NCI-H345 (cell line): ENCODE measurements around the gene ZNF582.
A peak's percentile ranks its signal among the peaks of the same experiment; 100 is the strongest.

Experiments used
- DNase-seq: peaks from one replicate; lab custom pipeline; 2025; lab: John Stamatoyannopoulos, UW

Gene ZNF582

DNA sequence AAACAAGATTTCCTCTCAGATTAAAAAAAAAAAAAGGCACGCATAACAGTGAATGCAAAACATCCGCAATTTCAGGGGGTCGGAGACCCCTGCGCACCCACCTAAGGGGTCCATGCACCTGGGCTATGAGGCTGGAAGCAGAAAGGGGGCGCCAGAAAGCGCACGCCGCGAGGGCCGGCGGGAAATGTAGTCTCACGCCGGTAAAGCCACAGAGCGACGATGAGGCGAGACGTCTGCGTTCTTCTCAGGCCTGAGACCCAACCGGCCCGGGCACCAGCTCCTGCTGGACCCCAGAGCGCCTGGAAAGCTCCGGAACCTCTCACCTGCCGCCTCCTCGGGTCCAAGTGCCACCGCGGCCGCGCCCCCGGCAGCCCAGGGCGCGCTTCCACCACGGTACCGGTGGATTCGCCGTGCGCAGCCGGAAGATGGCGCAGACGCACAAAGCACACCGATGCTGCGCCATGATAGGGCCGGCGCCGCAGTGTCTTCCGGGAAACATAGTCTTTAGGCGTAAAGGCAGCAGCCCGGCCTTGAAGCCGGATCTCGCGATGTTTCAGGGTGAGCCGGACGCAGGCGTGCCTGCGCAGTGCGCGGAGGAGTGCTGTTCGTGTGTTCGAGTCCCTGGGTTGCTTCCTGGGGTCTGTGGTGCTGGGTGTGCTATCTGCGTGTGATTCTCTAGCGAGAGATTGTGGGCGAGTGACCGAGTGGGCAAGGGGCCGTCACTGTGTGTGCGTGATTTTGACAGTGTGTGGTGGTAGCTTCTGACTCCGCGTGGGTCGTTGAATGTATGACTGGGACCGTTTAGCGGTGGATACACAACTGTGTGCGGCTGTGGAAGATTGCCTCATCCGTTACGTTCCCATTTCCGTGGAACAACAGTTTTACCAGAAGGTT lies at the start of gene ZNF582:
TSS of gene ZNF582 (minus strand) at position 416 of the 894 bp plus-strand sequence. CDS start 1,782 bp downstream, outside the sequence.
- peak; percentile 76 for DNase-seq

DNA sequence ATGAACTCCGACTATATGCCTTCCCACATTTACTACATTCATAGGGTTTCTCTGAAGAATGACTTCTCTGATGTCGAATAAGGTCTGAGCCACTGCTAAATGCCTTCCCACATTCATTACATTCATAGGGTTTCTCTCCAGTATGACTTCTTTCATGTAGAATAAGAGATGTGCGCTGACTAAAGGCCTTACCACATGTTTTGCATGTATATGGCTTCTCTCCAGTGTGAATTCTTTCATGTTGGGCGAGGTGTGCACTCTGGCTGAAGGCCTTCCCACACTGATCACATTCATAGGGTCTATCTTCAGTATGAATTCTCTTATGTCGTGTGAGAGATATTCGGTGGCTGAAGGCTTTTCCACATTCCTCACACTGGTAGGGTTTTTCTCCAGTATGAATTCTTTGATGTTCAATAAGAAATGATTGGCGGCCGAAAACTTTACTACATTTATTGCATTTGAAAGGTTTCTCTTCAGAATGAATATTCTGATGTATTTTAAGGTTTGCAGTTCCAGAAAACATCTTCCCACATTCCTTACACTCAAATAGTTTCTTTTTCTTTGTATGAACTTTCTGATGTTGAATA lies 48.0 kb upstream of the ZNF582 start:
- DNase-seq: no peak

DNA sequence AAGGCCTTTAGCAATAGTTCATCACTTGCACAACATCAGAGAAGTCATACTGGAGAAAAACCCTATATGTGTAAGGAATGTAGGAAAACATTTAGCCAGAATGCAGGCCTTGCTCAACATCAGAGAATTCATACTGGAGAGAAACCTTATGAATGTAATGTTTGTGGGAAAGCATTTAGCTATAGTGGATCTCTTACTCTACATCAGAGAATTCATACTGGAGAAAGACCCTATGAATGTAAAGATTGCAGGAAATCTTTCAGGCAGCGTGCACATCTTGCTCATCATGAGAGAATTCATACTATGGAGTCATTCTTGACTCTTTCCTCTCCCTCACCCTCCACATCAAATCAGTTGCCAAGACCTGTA lies 30.6 kb upstream of the ZNF582 start:
- no peak for DNase-seq

DNA sequence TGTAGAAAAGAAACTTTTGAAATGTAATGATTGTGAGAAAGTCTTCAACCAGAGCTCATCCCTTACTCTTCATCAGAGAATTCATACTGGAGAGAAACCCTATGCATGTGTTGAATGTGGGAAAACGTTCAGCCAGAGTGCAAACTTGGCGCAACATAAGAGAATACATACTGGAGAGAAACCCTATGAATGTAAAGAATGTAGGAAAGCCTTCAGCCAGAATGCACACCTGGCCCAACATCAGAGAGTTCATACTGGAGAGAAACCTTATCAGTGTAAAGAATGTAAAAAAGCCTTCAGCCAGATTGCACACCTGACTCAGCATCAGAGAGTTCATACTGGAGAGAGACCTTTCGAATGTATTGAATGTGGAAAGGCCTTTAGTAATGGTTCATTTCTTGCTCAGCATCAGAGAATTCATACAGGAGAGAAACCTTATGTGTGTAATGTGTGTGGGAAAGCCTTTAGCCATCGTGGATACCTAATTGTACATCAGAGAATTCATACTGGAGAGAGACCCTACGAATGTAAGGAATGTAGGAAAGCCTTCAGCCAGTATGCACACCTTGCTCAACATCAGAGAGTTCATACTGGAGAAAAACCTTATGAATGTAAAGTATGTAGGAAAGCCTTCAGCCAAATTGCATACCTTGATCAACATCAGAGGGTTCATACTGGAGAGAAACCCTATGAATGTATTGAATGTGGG lies 30.1 kb upstream of the ZNF582 start:
- no peak for DNase-seq

DNA sequence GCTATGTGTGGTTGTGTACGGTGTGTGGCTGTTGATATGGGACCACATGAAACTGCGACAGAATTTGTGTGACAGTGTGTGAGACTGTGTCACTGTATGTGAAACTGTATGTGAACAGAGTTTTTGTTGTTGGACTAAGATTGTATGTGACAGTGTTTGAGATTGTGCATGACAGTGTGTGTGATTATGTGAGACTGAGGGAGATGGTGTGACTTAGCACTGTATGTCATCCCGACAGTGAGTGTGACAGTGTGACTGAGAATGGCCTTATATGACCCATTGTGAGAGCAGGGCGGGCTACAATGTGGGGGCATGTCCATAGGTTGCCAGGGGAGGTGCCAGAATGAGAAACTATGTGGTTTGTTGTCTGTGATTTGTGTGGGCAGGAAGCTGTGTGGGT lies 11.7 kb upstream of the ZNF582 start:
- DNase-seq: no peak

DNA sequence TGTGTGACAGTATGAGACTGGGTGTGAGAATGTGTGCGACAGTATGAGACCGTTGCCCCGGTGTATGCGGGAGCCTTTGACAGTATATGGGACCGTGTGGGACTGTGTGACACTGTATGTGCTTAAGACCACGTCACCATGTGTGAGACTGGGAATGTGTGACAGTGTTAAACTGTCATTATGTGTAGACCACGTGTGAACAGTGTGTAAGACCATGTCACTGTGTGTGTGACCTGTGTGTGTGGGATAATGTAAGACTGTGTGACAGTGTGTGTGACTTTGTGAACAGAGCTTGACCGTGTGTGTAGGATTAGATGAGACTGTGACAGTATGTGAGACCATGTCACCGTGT lies 11.3 kb upstream of the ZNF582 start:
- no peak for DNase-seq

DNA sequence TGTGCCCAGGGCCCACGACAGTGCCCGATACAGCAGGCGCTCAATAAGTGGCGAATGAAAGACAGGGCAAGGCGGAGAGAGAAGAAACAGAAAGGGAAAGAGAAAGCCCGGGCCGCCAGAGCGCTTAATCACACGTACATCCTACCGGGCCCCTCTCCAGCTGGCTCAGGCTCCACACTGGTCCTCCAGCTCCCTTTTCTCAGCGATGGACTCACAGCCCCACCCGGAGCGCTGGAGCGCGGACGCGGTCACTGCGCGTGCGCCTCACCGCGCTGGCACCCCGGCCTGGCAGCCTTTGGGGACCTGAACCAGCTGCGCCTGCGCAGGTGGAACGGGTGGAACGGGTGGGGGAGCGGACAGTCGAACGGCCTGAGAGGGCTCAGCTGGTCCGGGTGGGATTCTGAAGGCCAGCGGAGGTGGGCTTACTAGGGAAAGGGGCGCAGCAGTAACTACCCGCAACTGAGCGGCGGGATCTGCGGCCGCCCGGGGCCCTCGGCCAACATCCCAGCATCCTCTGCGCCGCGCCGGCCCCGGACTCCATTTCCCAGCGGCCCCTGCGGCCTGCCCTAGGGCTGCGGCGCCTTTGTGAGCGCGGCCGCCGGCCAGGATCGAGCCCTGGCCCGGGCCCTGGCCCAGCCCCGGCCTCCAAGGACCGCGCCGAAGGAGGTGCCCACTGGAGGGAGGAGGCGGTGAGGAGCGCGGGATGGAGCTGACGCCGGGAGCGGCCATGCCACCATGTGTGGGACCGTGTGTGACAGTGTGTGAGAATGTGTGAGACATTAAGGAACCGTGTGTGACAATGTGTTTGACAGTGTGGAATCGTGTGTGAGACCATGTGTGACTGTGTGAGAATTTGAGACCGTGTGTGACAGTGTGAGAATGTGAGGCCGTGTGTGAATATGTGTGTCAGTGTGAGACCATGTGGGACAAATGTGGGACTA lies 10.7 kb upstream of the ZNF582 start, which contains the start of gene ZNF583:
TSS of gene ZNF583 (plus strand) at position 569 of the 941 bp plus-strand sequence. CDS start 2,783 bp downstream, outside the sequence.
- peak; percentile 76 for DNase-seq

DNA sequence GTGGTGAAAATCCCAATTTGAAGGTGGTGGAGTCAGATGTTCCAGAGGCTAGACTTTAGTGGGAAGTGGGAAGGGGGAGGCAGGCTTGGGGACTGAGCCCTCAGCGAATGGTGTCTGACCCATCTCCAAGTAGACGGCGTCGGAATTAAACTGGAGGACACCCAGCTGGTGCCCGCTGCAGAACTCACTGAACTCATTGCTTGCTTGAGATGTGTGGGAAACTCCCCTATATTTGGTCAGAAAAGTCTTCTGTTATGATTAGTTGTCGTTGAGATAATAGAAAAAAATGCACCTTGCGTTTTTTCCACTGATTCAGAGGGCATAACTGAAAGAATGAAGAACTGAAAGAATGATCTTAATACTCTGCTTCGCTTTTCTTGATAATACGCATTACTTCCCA lies 9.9 kb upstream of the ZNF582 start:
- DNase-seq: no peak

DNA sequence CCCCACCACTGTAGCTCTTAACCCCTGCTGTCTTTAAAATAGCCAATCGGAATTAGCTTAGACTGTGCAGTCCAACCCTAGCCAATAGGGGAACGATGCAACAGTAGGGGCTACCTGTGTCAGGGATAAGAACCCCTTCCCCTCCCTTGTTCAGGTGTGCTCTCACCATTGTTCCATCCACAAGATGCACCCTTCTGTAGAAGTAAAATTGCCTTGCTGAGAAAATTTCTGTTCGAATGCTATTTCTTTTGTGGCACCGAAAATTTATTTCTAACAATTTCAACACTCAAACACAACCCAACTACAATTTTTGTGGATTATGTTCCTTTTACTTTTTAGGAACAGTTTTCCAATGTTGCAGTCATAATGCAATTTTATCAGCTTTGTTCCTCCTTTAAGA lies 7.2 kb upstream of the ZNF582 start:
- DNase-seq: no peak

DNA sequence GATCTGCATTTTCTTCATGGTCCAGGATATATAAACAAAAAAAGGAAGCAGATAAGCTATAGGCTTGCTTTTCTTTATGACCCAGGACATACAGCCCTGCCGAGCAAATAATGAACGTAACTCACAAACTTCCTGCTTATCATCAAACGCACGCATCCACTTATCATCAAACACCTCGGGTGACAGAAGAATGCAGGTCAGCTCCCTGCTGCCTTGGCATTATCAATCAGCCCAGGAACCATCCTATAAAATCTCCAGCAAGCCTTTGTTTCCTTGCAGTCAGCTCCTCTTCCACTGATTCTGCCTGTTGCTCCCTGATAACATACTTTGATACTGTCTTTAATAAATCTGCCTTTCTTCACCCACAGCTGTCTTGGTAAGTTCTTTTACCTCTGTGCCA lies 5.5 kb upstream of the ZNF582 start:
- DNase-seq: no peak

DNA sequence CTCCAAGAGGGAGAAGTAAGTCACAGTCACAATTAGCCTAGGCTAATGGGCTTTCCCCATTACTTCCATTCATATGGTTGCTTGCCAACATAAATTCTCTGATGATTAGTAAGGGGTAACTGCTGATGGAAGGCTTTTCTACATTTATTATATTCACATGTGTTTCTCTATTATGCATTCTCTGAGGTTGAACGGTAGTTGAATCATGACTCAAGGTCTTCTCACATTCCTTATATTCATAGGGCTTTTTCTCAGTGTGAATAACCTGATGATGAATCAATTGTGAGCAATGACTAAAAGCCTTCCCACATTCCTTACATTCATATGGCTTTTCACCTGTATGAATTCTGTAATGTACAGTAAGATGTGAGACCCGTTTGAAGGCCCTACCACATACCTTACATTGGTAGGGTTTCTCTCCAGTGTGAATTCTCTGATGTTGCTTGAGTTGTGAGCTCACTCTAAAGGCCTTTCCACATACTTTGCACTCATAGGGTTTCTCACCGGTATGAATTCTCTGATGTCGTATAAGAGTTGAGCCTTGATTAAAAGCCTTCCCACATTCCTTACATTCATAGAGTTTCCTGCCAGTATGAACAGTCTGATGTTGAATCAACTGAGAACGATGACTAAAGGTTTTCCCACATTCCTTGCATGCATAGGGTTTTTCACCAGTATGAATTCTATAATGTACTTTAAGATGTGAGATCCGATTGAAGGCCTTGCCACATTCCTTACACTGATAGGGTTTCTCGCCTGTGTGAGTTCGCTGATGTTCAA lies 9.3 kb downstream of the ZNF582 start:
- no peak for DNase-seq

DNA sequence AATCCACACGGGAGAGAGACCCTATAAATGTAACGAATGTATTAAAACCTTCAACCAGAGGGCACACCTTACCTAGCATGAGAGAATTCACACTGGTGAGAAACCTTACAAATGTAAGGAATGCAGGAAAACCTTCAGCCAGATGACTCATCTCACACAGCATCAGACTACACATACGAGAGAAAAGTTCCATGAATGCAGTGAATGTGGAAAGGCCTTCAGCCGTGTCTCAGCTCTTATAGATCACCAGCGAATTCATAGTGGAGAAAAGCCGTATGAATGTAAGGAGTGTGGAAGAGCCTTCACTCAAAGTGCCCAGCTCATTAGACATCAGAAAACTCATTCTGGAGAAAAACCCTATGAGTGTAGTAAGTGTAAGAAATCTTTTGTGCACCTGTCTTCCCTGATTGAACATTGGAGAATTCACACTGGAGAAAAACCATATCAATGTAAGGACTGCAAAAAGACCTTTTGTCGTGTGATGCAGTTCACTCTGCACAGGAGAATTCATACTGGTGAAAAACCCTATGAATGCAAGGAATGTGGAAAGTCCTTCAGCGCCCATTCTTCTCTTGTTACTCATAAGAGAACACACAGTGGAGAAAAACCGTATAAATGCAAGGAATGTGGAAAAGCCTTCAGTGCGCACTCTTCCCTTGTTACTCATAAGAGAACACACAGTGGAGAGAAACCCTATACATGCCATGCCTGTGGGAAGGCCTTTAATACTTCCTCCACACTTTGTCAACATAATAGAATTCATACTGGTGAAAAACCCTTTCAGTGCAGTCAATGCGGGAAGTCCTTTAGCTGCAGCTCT lies 16.0 kb downstream of the ZNF582 start:
- no peak for DNase-seq

DNA sequence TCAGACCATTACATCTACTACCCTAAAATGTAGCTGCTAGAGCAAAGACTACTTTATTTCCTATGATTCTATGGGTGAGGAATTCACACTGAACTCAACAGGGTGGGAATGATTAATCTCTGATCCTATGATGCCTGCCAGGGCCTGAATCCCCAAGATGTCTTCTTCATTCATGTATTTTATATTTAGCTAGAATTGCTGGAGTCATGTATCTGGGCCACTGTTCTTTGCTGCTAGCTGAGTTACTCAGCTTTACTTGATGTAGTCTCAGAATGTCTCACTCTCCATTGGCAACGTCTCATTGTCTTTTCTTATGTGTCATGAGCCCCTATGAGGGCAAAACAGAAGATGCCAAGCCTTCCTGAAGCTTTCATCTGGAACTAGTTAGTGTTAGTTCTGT lies 21.1 kb downstream of the ZNF582 start:
- no peak for DNase-seq

DNA sequence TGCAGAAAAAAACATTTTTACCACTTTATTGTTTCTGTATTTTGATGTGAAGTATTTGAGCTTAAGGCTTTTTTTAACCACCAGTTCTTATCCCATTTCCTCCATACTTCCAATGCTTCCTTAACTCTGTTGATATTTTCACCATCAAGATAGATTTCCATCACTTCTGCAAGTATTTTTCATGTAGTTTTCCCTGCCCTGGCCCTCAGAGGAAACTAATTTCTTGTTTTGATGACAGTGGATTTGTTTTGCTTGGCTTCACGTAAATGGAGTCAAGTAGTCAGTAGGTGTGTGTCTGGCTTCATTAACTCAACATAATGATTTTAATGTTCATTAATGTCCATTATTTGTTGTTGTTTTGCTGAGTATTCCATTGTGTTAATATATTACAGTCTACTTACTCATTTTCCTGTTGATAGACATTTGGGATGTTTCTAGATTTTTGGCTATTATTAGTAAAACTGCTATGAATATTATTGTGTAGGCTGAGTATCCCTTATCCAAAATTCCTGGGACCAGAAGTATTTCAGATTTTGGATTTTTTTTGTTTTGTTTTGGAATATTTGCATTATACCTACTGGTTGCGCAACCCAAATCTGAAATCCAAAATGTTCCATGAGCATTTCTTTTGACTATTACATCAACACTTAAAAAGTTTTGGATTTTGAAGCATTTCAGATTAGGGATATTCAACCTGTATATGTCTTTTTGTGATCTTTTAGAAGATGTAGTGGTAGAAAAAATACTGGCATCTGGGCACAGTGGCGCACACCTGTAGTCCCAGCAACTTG lies 23.3 kb downstream of the ZNF582 start:
- no peak for DNase-seq

DNA sequence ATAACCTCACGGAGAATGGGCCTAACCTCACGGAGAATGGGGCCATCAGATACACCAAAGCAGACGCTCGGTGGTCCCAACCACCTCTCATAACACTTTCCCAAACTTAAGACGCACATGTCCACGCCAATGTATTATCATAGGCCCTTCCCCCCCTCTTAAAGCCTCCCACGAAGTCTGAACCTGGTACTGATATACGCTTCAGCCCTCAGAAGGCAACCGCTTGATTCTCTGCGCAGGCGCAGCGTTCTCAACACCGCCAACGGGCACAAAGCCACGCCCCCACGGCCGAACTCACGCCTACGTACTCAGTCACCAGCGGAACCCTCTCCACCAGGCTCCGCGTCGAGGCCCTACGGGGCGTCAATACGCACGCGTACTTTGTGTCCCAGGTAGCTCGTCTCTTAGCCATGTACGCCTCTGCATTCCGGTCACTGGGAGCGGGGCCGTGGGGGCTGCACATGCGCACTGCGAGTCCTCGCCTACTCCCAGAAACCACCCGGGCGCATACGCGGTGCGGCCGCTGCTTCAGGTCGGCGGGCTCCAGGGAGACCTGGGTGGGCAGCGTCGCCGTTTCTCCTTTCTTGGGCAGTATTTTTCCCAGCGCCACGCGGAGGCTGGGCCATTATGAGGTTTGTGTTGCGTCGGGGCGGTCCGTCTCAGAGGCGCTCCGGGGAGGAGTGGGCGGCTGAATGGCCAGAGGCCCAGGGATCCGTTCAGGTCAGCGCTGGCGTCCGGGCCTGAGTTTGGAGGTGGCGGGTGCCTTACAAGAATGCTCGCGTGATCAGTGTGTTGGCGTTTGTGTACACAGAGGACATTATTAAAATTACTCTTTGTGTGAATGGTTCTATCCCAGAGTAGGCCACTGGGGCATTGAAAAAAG lies 25.3 kb downstream of the ZNF582 start:
- peak; percentile 84 for DNase-seq

DNA sequence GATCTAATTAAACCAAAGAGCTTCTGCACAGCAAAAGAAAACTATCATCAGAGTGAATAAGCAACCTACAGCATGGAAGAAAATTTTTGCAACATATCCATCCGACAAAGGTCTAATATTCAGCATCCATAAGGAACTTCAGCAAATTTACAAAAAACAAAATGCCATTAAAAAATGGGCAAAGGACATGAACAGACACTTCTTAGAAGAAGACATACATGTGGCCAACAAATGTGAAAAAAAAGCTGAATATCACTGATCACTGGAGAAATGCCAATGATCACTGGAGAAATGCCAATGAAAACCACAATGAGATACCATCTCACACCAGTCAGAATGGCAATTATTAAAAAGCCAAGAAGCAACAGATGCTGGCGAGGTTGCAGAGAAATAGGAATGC lies 32.5 kb downstream of the ZNF582 start:
- no peak for DNase-seq

DNA sequence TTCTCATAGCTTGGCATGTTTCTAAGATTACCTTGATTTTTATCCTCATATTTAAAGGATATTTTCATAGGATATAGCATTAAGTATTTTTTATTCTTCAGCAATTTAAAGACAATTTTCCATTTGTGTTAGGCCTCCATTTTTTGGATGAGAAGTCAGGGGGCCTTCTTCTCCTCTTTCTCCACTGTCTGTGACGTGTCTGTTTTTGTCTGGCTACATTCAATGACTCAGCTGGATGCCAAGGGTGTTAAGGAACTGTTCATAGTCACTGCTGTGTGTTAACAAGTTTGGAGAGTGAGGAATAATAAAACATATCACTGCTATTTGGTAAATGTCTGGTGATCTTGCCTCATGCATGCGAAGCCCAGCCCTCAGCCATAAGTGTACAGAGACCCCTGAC lies 36.4 kb downstream of the ZNF582 start:
- DNase-seq: no peak

DNA sequence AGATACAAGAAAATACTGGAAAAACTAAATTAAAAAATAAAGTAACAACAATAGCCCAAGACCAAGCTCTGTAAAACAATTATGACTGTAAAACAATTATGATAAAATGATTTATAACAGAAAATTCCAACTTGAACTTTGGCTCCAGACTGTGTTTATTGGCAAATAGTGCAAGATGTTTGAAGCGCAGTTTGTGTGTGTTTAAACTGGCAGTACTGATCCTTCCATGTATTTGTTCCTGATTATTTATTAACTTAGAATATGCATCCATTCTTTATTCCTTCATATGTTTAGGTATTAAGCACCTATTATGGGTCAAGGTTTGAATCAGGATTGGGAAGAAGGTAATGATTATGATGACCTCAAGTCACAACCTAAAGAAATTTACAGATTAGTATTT lies 37.8 kb downstream of the ZNF582 start:
- no peak for DNase-seq
